GM04504 (cell line): ENCODE measurements around the gene MUC5AC.
"Not testable (repeated sequence)": the region's sequence is repeated elsewhere in the genome, so short reads cannot be mapped to it uniquely, and the experiment has no call there.

ENCODE experiments used
- DNase-seq: peaks from one replicate; pipeline ENCODE4 v3.0.0-alpha.2; 2012; ENCODE audit warnings: low read depth

Gene MUC5AC

DNA sequence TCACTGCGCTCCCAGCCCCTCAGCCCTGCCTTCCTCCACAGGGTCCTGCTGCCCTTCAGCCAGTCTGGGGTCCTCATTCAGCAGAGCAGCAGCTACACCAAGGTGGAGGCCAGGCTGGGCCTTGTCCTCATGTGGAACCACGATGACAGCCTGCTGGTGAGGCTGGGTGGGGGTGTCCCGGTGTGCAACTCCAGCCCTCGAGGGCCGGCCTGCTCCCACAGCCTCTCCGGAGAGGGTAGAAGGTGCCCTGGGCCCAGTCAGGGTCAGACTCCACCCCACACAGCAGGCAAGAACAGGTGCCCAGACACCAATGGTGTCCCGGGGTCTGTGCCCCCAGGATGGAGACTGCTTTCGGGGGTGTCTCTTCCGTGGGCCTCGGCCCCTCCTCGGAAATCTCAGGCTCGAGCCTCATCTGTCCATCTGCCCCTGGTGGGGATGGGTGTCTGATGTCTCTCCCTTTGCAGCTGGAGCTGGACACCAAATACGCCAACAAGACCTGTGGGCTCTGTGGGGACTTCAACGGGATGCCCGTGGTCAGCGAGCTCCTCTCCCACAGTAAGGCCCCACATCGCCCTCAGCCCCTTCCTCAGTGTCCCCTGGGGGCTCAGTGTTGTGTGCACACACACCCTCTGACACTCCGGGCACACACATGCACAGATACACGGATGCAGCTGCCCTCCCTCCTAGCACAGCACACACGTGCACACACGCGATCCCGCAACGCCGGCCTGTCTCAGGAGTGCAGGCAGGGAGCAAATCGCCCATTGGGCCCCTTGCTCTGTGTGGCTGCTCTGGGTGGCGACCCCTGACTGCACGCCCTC, 4.9 kb downstream of the MUC5AC start:
- DNase-seq, result no peak

- no peak for DNase-seq
These were observed 5.7 kb downstream of the MUC5AC start for GRCh38 chr11:1163321-1163910.

- no peak for DNase-seq
These were observed 6.4 kb downstream of the MUC5AC start for GRCh38 chr11:1163911-1164735.

- not testable (repeated sequence) for DNase-seq
These were observed 7.1 kb downstream of the MUC5AC start for GRCh38 chr11:1164779-1165255.

DNA sequence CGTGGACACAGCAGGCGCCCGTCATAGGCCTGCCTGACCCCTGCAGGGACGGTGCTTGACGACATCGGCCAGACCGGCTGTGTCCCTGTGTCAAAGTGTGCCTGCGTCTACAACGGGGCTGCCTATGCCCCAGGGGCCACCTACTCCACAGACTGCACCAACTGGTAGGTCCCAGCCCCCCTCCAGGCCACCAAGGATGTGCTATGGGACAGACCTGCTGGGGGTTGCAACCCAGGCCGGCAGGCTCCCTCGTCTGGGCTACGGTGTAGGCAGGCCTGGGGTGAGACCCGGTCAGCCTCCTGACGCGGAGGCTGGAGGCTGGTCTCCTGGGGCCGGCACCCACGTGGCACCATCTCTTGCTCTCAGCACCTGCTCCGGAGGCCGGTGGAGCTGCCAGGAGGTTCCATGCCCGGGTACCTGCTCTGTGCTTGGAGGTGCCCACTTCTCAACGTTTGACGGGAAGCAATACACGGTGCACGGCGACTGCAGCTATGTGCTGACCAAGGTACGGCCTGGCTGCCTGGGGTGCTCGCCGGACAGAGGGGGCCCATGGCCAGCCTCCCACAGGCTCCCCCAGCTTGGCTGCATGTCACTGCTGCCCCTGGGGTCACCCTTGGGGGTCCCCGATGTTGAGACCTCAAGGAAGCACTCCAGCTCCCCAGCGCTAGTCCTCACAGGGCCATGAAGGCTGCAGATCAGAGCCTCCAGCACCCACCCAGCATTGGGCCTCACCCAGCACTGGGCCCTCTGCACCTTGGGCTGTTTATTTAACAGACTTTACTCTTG, 7.7 kb downstream of the MUC5AC start:
- no peak for DNase-seq

GRCh38 chr11:1167256-1167655, 9.5 kb downstream of the MUC5AC start:
- DNase-seq, result no peak

- DNase-seq, result no peak
These were observed 10.0 kb downstream of the MUC5AC start for GRCh38 chr11:1167751-1168231.

DNA sequence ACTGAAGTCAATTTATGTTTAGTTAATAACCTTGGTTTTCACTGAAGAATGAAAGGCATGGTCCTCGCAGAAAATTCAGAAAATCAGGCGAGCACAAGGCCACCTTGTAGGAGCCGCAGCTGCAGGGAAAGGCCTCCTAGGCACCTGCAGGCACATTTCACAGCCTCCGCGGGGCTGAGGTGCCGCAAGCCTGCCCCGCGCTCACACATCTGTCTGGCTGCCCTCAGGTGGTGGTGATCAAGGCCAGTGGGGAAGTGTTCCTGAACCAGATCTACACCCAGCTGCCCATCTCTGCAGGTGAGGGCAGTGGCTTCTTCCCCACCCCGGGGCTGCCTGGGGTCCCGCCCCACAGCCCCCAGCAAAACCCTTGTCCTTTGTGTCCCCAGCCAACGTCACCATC, 10.5 kb downstream of the MUC5AC start:
- no peak for DNase-seq

- no peak for DNase-seq
These were observed 11.0 kb downstream of the MUC5AC start for GRCh38 chr11:1168721-1169161.

- no peak for DNase-seq
These were observed 13.7 kb downstream of the MUC5AC start for GRCh38 chr11:1171223-1171984.

DNA sequence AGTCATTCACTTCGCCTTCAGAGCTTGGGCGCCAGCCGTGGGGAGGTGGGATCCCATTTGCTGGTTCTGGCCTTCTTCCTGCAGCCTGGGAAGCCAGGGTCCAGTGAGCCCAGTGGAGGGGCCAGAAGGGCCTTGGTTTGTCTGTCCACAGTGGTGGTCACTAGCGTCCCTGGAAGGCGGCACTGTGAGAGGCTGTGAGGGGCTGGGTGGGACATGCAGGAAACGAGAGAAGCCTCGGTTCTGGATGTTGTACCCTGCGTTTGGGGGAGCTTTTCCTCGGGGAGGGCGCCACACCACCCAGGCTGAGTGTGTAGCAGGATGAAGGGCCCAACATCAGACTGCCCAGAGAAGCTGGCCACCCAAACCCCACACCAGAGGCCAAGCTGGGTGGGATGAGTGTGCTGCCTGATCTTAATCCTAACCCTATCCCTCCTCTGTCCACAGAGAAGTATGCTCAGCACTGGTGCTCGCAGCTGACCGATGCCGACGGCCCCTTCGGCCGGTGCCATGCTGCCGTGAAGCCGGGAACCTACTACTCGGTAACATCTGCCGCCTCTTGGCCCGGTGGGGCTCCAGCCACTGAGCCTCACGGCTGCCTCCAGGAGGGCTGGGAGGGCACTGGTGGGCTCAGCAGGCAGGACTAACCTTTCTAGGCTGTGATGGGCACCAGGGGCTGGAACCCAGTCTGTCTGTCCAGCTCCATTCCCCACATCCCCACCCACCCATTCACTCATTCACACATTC, 14.4 kb downstream of the MUC5AC start:
- DNase-seq, result no peak

DNA sequence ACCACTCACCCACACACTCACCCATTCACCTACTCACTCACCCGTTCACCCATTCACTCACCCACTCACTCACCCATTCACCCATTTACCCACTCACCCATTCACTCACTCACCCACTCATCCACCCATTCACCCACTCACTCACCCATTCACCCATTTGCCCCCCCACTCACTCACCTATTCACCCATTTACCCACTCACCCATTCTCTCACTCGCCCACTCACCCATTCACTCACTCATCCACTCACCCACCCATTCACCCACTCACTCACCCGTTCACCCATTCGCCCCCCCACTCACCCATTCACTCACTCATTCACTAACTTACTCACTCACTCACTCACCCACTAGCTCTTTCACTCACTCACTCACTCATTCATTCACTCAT, 15.0 kb downstream of the MUC5AC start:
- DNase-seq, result no peak

DNA sequence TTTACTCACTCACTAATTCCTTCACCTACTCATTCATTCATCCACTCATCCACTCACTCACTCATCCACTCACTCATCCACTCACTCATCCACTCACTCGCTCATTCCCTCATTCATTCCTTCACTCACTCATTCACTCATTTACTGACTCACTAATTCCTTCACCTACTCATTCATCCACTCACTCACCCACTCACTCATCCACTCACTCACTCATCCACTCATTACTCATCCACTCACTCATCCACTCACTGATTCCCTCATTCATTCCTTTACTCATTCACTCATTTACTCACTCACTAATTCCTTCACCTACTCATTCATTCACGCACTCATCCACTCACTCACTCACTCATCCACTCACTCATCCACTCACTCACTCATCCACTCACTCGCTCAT, 15.6 kb downstream of the MUC5AC start:
- not testable (repeated sequence) for DNase-seq

DNA sequence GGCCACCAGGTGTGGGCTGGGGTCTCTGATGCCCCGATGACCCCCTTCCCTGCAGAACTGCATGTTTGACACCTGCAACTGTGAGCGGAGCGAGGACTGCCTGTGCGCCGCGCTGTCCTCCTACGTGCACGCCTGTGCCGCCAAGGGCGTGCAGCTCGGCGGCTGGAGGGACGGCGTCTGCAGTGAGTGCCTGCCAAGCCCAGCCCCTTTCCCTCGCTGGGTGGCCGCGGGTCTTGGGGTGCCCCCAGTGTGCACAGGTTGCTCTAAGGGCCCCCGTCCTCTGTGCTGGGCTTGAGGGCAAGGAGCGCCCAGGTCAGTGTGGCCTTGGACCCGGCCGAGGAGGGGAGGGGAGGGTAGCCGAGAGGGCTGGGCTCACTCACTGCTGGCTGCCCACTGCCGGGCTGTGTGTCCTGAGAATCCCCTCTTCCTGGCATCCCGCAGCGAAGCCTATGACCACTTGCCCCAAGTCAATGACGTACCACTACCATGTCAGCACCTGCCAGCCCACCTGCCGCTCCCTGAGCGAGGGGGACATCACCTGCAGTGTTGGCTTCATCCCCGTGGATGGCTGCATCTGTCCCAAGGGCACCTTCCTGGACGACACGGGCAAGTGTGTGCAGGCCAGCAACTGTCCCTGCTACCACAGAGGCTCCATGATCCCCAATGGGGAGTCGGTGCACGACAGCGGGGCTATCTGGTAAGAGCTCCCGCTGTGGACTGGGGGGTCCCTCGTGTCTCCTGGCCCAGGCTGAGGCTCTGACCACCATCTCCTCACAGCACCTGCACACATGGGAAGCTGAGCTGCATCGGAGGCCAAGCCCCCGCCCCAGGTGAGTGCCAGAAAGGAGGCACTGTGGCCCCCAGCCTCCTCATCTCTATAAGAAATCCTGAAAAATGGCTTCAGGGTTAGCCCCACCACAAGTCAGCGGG, 17.0 kb downstream of the MUC5AC start:
- DNase-seq, result no peak

GRCh38 chr11:1175461-1176223, 17.9 kb downstream of the MUC5AC start:
- DNase-seq, result no peak

DNA sequence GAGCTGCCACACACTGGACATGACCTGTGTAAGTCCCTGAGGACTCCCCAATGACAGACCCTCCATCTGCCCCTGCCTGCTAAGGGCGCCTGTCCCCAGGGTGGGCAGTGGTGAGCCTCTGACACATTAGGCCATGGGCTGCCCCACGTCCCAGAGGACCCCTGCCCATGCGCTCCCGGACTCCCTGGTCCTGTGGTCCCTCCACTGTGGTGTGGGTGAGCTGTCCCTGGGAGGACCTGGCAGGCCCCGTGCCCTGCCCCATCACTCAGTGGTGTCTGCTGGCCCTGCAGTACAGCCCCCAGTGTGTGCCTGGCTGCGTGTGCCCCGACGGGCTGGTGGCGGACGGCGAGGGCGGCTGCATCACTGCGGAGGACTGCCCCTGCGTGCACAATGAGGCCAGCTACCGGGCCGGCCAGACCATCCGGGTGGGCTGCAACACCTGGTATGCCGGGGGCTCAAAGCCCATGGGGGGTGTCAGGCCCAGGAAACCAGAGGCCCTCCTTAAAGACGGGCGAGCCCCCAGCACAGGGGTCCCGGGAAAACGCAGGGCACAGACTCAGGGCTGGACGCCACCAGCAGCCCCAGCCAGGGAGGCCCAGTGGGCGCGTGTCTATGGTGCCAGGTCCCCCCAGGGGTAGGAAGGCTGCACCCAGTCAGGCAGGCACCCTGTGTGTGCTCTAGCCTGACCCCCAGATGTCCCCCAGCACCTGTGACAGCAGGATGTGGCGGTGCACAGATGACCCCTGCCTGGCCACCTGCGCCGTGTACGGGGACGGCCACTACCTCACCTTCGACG, 18.7 kb downstream of the MUC5AC start:
- no peak for DNase-seq

GRCh38 chr11:1177020-1177770, 19.4 kb downstream of the MUC5AC start:
- DNase-seq, result no peak
